Mammary epithelial cell (primary cell): ENCODE measurements around the gene TBX6.

Experiments used
- EZH2 ChIP-seq: IDR thresholded peaks from 2 replicates; pipeline ENCODE4 v1.6.1; 2012; ENCODE audit warnings: low read length, inconsistent platforms, borderline replicate concordance
- TF ChIP-seq, protein P1 (sequence below), 2 donors: IDR thresholded peaks in 1 of 2; conservative IDR thresholded peaks in 1 of 2; 2 replicates each; pipeline ENCODE4 v1.5.1; 2011 to 2012; ENCODE audit warnings: inconsistent platforms in 2 of 2, low read length in 2 of 2, mild to moderate bottlenecking in 2 of 2, control low read depth in 1 of 2, low read depth in 1 of 2; ENCODE audit not compliant: insufficient read depth in 1 of 2; ENCODE audit errors: extremely low read depth in 1 of 2

DNA sequence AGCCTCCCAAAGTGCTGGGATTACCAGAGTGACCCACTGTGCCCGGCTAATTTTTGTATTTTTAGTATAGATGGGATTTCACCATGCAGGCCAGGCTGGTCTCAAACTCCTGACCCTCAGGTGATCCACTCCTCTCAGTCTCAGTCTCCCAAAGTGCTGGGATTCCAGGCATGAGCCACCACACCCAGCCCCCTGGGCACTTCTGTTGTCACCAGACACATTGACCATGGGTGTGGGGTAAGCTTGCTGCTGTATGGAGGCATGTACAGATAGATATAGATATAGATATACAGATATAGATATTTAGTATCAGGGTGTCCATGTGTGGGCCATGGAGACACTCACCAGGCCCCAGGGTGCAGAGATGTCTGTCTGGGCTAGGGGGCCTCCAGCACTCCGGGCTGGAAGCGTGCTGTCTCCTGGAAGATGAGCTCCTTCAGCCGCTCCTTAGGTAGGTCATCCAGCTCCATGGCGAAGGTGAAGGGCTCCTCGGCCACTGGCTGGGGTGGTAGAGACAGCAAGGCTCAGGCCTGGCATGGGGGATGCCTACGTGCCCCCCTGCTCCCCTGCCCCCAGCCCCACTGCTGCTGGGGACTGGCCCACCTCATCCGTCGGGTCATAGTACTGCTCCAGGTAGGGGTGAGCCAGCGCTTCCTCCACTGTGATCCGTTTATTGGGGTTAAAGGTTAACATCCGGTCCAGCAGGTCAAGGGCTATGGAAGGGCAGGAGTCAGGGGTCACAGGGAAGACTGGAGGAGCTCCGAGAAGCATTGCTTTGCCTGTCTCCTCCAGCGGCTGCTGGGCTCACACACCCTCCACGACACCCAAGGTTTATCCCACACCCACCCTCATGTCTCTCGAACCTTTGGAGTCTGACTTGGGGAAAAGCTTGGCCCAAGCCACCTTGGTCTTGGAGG, 24.8 kb upstream of the TBX6 start:
- TF ChIP-seq, protein P1, sequence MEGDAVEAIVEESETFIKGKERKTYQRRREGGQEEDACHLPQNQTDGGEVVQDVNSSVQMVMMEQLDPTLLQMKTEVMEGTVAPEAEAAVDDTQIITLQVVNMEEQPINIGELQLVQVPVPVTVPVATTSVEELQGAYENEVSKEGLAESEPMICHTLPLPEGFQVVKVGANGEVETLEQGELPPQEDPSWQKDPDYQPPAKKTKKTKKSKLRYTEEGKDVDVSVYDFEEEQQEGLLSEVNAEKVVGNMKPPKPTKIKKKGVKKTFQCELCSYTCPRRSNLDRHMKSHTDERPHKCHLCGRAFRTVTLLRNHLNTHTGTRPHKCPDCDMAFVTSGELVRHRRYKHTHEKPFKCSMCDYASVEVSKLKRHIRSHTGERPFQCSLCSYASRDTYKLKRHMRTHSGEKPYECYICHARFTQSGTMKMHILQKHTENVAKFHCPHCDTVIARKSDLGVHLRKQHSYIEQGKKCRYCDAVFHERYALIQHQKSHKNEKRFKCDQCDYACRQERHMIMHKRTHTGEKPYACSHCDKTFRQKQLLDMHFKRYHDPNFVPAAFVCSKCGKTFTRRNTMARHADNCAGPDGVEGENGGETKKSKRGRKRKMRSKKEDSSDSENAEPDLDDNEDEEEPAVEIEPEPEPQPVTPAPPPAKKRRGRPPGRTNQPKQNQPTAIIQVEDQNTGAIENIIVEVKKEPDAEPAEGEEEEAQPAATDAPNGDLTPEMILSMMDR (conservative IDR thresholded peaks at IDR 0.05 in 1 of 2, IDR thresholded peaks at IDR 0.05 in 1 of 2; ENCODE audit: extremely low read depth in 1 of 2, insufficient read depth in 1 of 2, low read depth in 1 of 2, low read length in 2 of 2): no peak
- no peak for TF ChIP-seq EZH2
